B cell (primary cell): Measurements from ENCODE around the gene SLC25A13. TPM values are rescaled to one million over a fixed set of nuclear protein-coding genes. Genes with fewer than 3 reads are reported as not detected.

Experiments
- ATAC-seq: fragments of 200-7000 bp; cut with Tn5 transposase; one replicate; pipeline ENCODE4 v1.10.0; 2021; ENCODE audit warnings: low read depth, mild to moderate bottlenecking, moderate number of reproducible peaks, moderate library complexity
- CTCF ChIA-PET: fragments of 350-600 bp; sonication (Branson Sonifier 250); formaldehyde crosslinking; loops from one replicate; lab custom pipeline; 2021; ENCODE audit warnings: antibody characterized with exemption, inconsistent platforms; lab: Charles Lee
- POLR2A ChIA-PET: fragments of 350-600 bp; sonication (Branson Sonifier 250); formaldehyde crosslinking; loops from one replicate; lab custom pipeline; 2021; ENCODE audit warnings: antibody characterized with exemption; lab: Charles Lee
- DNase-seq: peaks from one replicate; pipeline ENCODE4 v3.0.0; 2013
- H2AFZ ChIP-seq: 2 replicates; pipeline ENCODE4 v1.6.1; 2012; ENCODE audit warnings: mild to moderate bottlenecking, low read depth, low read length; ENCODE audit not compliant: insufficient read depth, poor library complexity, severe bottlenecking
- H3K27ac ChIP-seq, 2 donors: 1 replicate in 1 of 2; 2 replicates in 1 of 2; pipeline ENCODE4 v1.5.1; 2012 to 2013; ENCODE audit warnings: low read length in 2 of 2, mild to moderate bottlenecking in 2 of 2, moderate library complexity in 1 of 2
- H3K27me3 ChIP-seq, 4 experiments: fragments of 200-600 bp in 1 of 4; sonication (generic) in 1 of 4; replicated peaks in 1 of 4; 1 replicate in 2 of 4; 2 replicates in 2 of 4; pipeline versions ENCODE4 v1.6.1 to v1.7.0; 2013 to 2016; ENCODE audit warnings: low read length in 3 of 4, mild to moderate bottlenecking in 2 of 4, mixed read lengths in 1 of 4, moderate library complexity in 1 of 4; ENCODE audit not compliant: insufficient read depth in 4 of 4, control insufficient read depth in 3 of 4; ENCODE audit errors: control extremely low read depth in 1 of 4
- H3K36me3 ChIP-seq, 2 experiments: replicated peaks in 1 of 2; 1 replicate in 1 of 2; 2 replicates in 1 of 2; pipeline versions ENCODE4 v1.6.1 to v1.7.1; 2013; ENCODE audit warnings: low read length in 1 of 2; ENCODE audit not compliant: insufficient read depth in 2 of 2, control insufficient read depth in 1 of 2; ENCODE audit errors: control extremely low read depth in 1 of 2, extremely low read depth in 1 of 2
- H3K4me1 ChIP-seq, 2 donors: fragments of 200-600 bp in 1 of 2; sonication (generic) in 1 of 2; 1 replicate in 1 of 2; 2 replicates in 1 of 2; pipeline versions ENCODE4 v1.5.1 to v1.6.1; 2013 to 2017; ENCODE audit warnings: low read length in 2 of 2; ENCODE audit not compliant: control insufficient read depth in 2 of 2, insufficient read depth in 2 of 2
- H3K4me2 ChIP-seq: replicated peaks from 2 replicates; pipeline ENCODE3; 2012; ENCODE audit warnings: mild to moderate bottlenecking, low read depth, low read length; ENCODE audit not compliant: poor library complexity, severe bottlenecking
- H3K4me3 ChIP-seq, 5 experiments: fragments of 200-600 bp in 1 of 5; sonication (generic) in 1 of 5; 1 replicate in 3 of 5; 2 replicates in 2 of 5; pipeline versions ENCODE4 v1.5.1 to v1.7.0; 2011 to 2016; ENCODE audit warnings: low read length in 4 of 5, mild to moderate bottlenecking in 4 of 5, low read depth in 2 of 5, control low read depth in 1 of 5, moderate library complexity in 1 of 5; ENCODE audit not compliant: insufficient read depth in 1 of 5; ENCODE audit errors: control extremely low read depth in 1 of 5, extremely low read depth in 1 of 5
- H3K79me2 ChIP-seq: fragments of 200-600 bp; sonication (generic); one replicate; pipeline ENCODE4 v1.6.0; 2016; ENCODE audit warnings: low read length; ENCODE audit not compliant: control insufficient read depth, insufficient read depth
- H3K9ac ChIP-seq: fragments of 200-600 bp; sonication (generic); 2 replicates; pipeline ENCODE4 v1.6.1; 2017; ENCODE audit warnings: mild to moderate bottlenecking, low read length, moderate library complexity
- H3K9me3 ChIP-seq, 3 donors: one replicate each; pipeline versions ENCODE4 v1.6.1 to v1.7.1; 2013; ENCODE audit warnings: low read length in 2 of 3; ENCODE audit not compliant: control insufficient read depth in 2 of 3, insufficient read depth in 1 of 3; ENCODE audit errors: control extremely low read depth in 1 of 3
- H4K20me1 ChIP-seq: 2 replicates; pipeline ENCODE4 v1.6.0; 2012; ENCODE audit warnings: mild to moderate bottlenecking, low read length; ENCODE audit not compliant: insufficient read depth, control insufficient read depth, poor library complexity, severe bottlenecking
- H3K27ac Mint-ChIP-seq: one replicate; pipeline ENCODE4 v1.8.0; 2021; ENCODE audit warnings: mixed read lengths
- H3K27me3 Mint-ChIP-seq: one replicate; pipeline ENCODE4 v1.8.0; 2021; ENCODE audit warnings: mixed read lengths
- H3K4me1 Mint-ChIP-seq: one replicate; pipeline ENCODE4 v1.8.0; 2021; ENCODE audit warnings: mixed read lengths
- H3K4me3 Mint-ChIP-seq: one replicate; pipeline ENCODE4 v1.8.0; 2021; ENCODE audit warnings: mixed read lengths
- H3K9me3 Mint-ChIP-seq: one replicate; pipeline ENCODE4 v1.8.0; 2022; ENCODE audit warnings: mixed read lengths; ENCODE audit not compliant: insufficient read depth
- CTCF ChIP-seq: fragments of 200-600 bp; IDR thresholded peaks from one replicate; pipeline ENCODE4 v1.8.0; 2022; ENCODE audit warnings: antibody characterized with exemption, mild to moderate bottlenecking
- EZH2 ChIP-seq: IDR thresholded peaks from 2 replicates; pipeline ENCODE4 v1.6.1; 2012; ENCODE audit warnings: borderline replicate concordance, low read depth, mild to moderate bottlenecking, moderate library complexity, low read length; ENCODE audit not compliant: insufficient read depth, poor library complexity, severe bottlenecking
- WGBS: methylation state at CpG from one replicate; pipeline ENCODE4 v1.1.5; 2013; ENCODE audit warnings: missing lambda C conversion rate; ENCODE audit not compliant: insufficient coverage; 5-methylcytosine and 5-hydroxymethylcytosine counted together
- intact Hi-C: fragments of 100-400 bp; cut with micrococcal nuclease; formaldehyde crosslinking; loops from one replicate; pipeline ENCODE4 v1.10.0; 2022
- polyA plus RNA-seq: library from polyadenylated mRNA; depleted of rRNA; stranded (reverse); fragments of >200 nt; gene quantifications from 2 replicates; pipeline ENCODE4 v1.2.3, GENCODE V29; 2012
- total RNA-seq, 2 donors: library from RNA; stranded (reverse); fragments of 120-200 nt in 1 of 2; gene quantifications; 1 replicate in 1 of 2; 2 replicates in 1 of 2; pipeline versions ENCODE4 v1.2.3 to v1.2.4, GENCODE V29; 2013 to 2022

Gene SLC25A13
- total and polyA plus RNA-seq, 2 donors (not counting 1 experiment from before 2014, with no cell fraction given): 12.5 to 30.9 TPM

DNA sequence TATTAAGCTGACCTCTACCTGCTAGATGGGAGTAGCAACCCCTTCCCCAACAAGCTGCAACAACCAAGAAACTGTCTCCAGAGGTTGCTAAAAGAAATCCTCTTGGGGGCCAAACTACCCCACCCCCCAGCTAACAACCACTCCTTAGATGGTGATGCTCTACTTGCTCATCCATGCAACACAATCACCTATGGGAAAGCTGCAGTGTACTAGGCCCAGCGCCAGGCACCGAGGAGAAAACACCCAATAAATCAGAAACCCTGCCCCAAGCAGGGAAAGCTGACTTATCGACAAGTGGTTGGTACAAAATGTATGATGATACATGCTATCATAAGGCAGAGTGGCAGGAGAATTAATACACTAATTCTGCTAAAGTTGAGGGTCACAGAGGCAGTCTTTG is 17.3 kb downstream of the SLC25A13 start:
- H4K20me1 ChIP-seq: peaks cover 44% of the 10 kb centered on the region
- TF ChIP-seq EZH2: no peak
- no peak for TF ChIP-seq CTCF
- H3K4me3 ChIP-seq: no peak overlapping the region
- peaks cover 0 to 4% of the 10 kb centered on the region in 2 experiments for H3K36me3 ChIP-seq
- Mint-ChIP-seq H3K9me3 (no peaks in the 10 kb centered on the region), H3K4me1 (peaks cover 54% of the 10 kb centered on the region), H3K4me3 (no peak overlapping the region), H3K27ac (no peak overlapping the region), H3K27me3 (no peaks in the 10 kb centered on the region)
- peaks cover 0 to 4% (median 0%) of the 10 kb centered on the region in 3 donors for H3K9me3 ChIP-seq
- ChIA-PET CTCF (no interaction called here), POLR2A (no interaction called here)
- no peaks in the 10 kb centered on the region for H3K27me3 ChIP-seq
- DNase-seq (no peak), ATAC-seq (no peak)
- intact Hi-C loops: no loop called here
- no peak overlapping the region for H3K4me2 ChIP-seq
- H3K79me2 ChIP-seq: peaks cover 73% of the 10 kb centered on the region
- no peak overlapping the region for H2AFZ ChIP-seq
- H3K27ac ChIP-seq: no peak overlapping the region
- WGBS: no CpG with 5 or more reads among the region's 3 CpGs
- no peak overlapping the region for H3K9ac ChIP-seq
- H3K4me1 ChIP-seq: peaks cover 10 to 11% of the 10 kb centered on the region in 2 donors

- H3K27me3 ChIP-seq: no peaks in the 10 kb centered on the region
- peaks cover 0 to 4% of the 10 kb centered on the region in 2 experiments for H3K36me3 ChIP-seq
- H2AFZ ChIP-seq: no peak overlapping the region
- H3K4me2 ChIP-seq: no peak overlapping the region
- no peak overlapping the region for H3K9ac ChIP-seq
- 80% methylated on average over 2 of the region's 5 CpGs for WGBS
- H4K20me1 ChIP-seq: peaks cover 43% of the 10 kb centered on the region
- no peak overlapping the region for H3K4me3 ChIP-seq
- intact Hi-C loops: no loop called here
- H3K27ac ChIP-seq: no peak overlapping the region
- Mint-ChIP-seq H3K9me3 (no peaks in the 10 kb centered on the region), H3K27ac (no peak overlapping the region), H3K4me1 (peaks cover 55% of the 10 kb centered on the region), H3K4me3 (no peak overlapping the region), H3K27me3 (no peaks in the 10 kb centered on the region)
- POLR2A ChIA-PET: no interaction called here
- peaks cover 0 to 4% (median 0%) of the 10 kb centered on the region in 3 donors for H3K9me3 ChIP-seq
- CTCF ChIA-PET: no interaction called here
- TF ChIP-seq CTCF (no peak), EZH2 (no peak)
- H3K4me1 ChIP-seq: peaks cover 10 to 11% of the 10 kb centered on the region in 2 donors
- ATAC-seq: no peak
- DNase-seq: no peak
- H3K79me2 ChIP-seq: peaks cover 75% of the 10 kb centered on the region
Measured at GRCh38 chr7:96303686-96304443, 18.0 kb downstream of the SLC25A13 start.
